AG09309 (cell line): ENCODE results near the gene DOCK2.
"Not testable (repeated sequence)": the region's sequence is repeated elsewhere in the genome, so short reads cannot be mapped to it uniquely, and the experiment has no call there.

Experiments used
- DNase-seq: peaks from one replicate; pipeline ENCODE4 v3.0.0-alpha.2; 2010; ENCODE audit warnings: low read depth
- H3K4me3 ChIP-seq: 2 replicates; pipeline ENCODE4 v1.5.1; 2011; ENCODE audit warnings: mild to moderate bottlenecking, low read depth, low read length, moderate library complexity; ENCODE audit not compliant: control insufficient read depth
- CTCF ChIP-seq: IDR thresholded peaks from 2 replicates; pipeline ENCODE4 v1.5.1; 2011; ENCODE audit warnings: mild to moderate bottlenecking, low read depth, low read length, inconsistent platforms; ENCODE audit not compliant: insufficient read depth, control insufficient read depth; ENCODE audit errors: missing control alignments

Gene DOCK2

GRCh38 chr5:169602535-169602934 lies 34.5 kb upstream of the DOCK2 start:
- no peak for TF ChIP-seq CTCF
- DNase-seq = peak; percentile 61
- no peak overlapping the region for H3K4me3 ChIP-seq

GRCh38 chr5:169606279-169606678 lies 30.8 kb upstream of the DOCK2 start:
- no peak overlapping the region for H3K4me3 ChIP-seq
- TF ChIP-seq CTCF = no peak
- no peak for DNase-seq

- DNase-seq = no peak
- H3K4me3 ChIP-seq = no peak overlapping the region
- no peak for TF ChIP-seq CTCF
Observed at GRCh38 chr5:169607882-169608281, 29.2 kb upstream of the DOCK2 start.

- H3K4me3 ChIP-seq = no peak overlapping the region
- no peak for DNase-seq
- no peak for TF ChIP-seq CTCF
Observed at GRCh38 chr5:169609716-169610115, 27.4 kb upstream of the DOCK2 start.

- no peak overlapping the region for H3K4me3 ChIP-seq
- DNase-seq = no peak
- TF ChIP-seq CTCF = no peak
Observed at GRCh38 chr5:169610606-169611005, 26.5 kb upstream of the DOCK2 start.

- no peak overlapping the region for H3K4me3 ChIP-seq
- no peak for DNase-seq
- TF ChIP-seq CTCF = no peak
Observed at GRCh38 chr5:169615561-169615960, 21.5 kb upstream of the DOCK2 start.

GRCh38 chr5:169624307-169624706 lies 12.8 kb upstream of the DOCK2 start:
- DNase-seq = not testable (repeated sequence)

GRCh38 chr5:169626779-169627178 lies 10.3 kb upstream of the DOCK2 start:
- peak; percentile 90 for DNase-seq
- no peak overlapping the region for H3K4me3 ChIP-seq
- TF ChIP-seq CTCF = no peak

More at GRCh38 chr5:169624307-169624706, 12.8 kb upstream of the DOCK2 start:
- H3K4me3 ChIP-seq = not testable (repeated sequence)
